Measurements from ENCODE around the gene ADAMTS10. TPM values are rescaled to one million over a fixed set of nuclear protein-coding genes. Genes with fewer than 3 reads are reported as not detected.

Gene ADAMTS10
- total RNA-seq, 2 experiments from 2014 or later = not detected

GRCh38 chr19:8611391-8611876, 919 bp upstream of the ADAMTS10 start:
- ChIA-PET POLR2A (no interaction called here), CTCF (ENCODE audit: unreplicated experiment) (no interaction called here)
- no peak overlapping the region for H3K4me3 ChIP-seq (ENCODE audit: low read depth, low read length, poor library complexity, severe bottlenecking)
- no peak overlapping the region for H3K27ac ChIP-seq (ENCODE audit: low read depth, low read length, poor library complexity, severe bottlenecking)
- no peaks in the 10 kb centered on the region for H3K4me1 ChIP-seq (ENCODE audit: insufficient read depth, low read length, poor library complexity, severe bottlenecking)
- TF ChIP-seq CTCF (conservative IDR thresholded peaks at IDR 0.05; ENCODE audit: low read length) (no peak), EZH2phosphoT487 (IDR thresholded peaks at IDR 0.05; ENCODE audit: borderline replicate concordance, low read depth, low read length) (no peak)
- intact Hi-C loops (cut with micrococcal nuclease; ENCODE audit: unreplicated experiment) = no loop called here
- no peaks in the 10 kb centered on the region for H4K20me1 ChIP-seq (ENCODE audit: insufficient read depth, low read length)
- no peaks in the 10 kb centered on the region for H3K9me2 ChIP-seq (ENCODE audit: insufficient read depth, low read length)
- H3K9me3 ChIP-seq (ENCODE audit: low read length) = no peaks in the 10 kb centered on the region
- H3K36me3 ChIP-seq (ENCODE audit: insufficient read depth, low read length) = no peaks in the 10 kb centered on the region
- no TSS peak for BruUV-seq (replicated peaks)
- no peak overlapping the region for H3K4me2 ChIP-seq (ENCODE audit: low read length)
- no peak for DNase-seq (ENCODE audit: low spot score)
- no peak overlapping the region for H2AFZ ChIP-seq (ENCODE audit: low read length)
- no peaks in the 10 kb centered on the region for H3K79me2 ChIP-seq (ENCODE audit: insufficient read depth, low read depth, low read length)

GRCh38 chr19:8610936-8611300, 403 bp upstream of the ADAMTS10 start:
- H2AFZ ChIP-seq (ENCODE audit: low read length) = no peak overlapping the region
- no peak overlapping the region for H3K4me3 ChIP-seq (ENCODE audit: low read depth, low read length, poor library complexity, severe bottlenecking)
- ChIA-PET POLR2A (no interaction called here), CTCF (ENCODE audit: unreplicated experiment) (no interaction called here)
- no peaks in the 10 kb centered on the region for H3K9me2 ChIP-seq (ENCODE audit: insufficient read depth, low read length)
- DNase-seq (ENCODE audit: low spot score) = no peak
- no peak for TF ChIP-seq CTCF (conservative IDR thresholded peaks at IDR 0.05; ENCODE audit: low read length)
- no peak for TF ChIP-seq EZH2phosphoT487 (IDR thresholded peaks at IDR 0.05; ENCODE audit: borderline replicate concordance, low read depth, low read length)
- no TSS peak for BruUV-seq (replicated peaks)
- no peaks in the 10 kb centered on the region for H3K36me3 ChIP-seq (ENCODE audit: insufficient read depth, low read length)
- intact Hi-C loops (cut with micrococcal nuclease; ENCODE audit: unreplicated experiment) = no loop called here
- H3K4me2 ChIP-seq (ENCODE audit: low read length) = no peak overlapping the region
- no peak overlapping the region for H3K27ac ChIP-seq (ENCODE audit: low read depth, low read length, poor library complexity, severe bottlenecking)
- no peaks in the 10 kb centered on the region for H3K4me1 ChIP-seq (ENCODE audit: insufficient read depth, low read length, poor library complexity, severe bottlenecking)
- H3K79me2 ChIP-seq (ENCODE audit: insufficient read depth, low read depth, low read length) = no peaks in the 10 kb centered on the region
- no peaks in the 10 kb centered on the region for H4K20me1 ChIP-seq (ENCODE audit: insufficient read depth, low read length)
- H3K9me3 ChIP-seq (ENCODE audit: low read length) = no peaks in the 10 kb centered on the region

GRCh38 chr19:8609279-8610040, 1.1 kb downstream of the ADAMTS10 start:
- intact Hi-C loops (cut with micrococcal nuclease; ENCODE audit: unreplicated experiment) = no loop called here
- Histone ChIP-seq H3K4me1 (ENCODE audit: insufficient read depth, low read length, poor library complexity, severe bottlenecking) (no peaks in the 10 kb centered on the region), H3K27ac (ENCODE audit: low read depth, low read length, poor library complexity, severe bottlenecking) (no peak overlapping the region), H4K20me1 (ENCODE audit: insufficient read depth, low read length) (no peaks in the 10 kb centered on the region), H2AFZ (ENCODE audit: low read length) (no peak overlapping the region), H3K4me2 (ENCODE audit: low read length) (no peak overlapping the region), H3K9me3 (ENCODE audit: low read length) (no peaks in the 10 kb centered on the region), H3K4me3 (ENCODE audit: low read depth, low read length, poor library complexity, severe bottlenecking) (no peak overlapping the region), H3K79me2 (ENCODE audit: insufficient read depth, low read depth, low read length) (no peaks in the 10 kb centered on the region), H3K9me2 (ENCODE audit: insufficient read depth, low read length) (no peaks in the 10 kb centered on the region), H3K36me3 (ENCODE audit: insufficient read depth, low read length) (no peaks in the 10 kb centered on the region)
- POLR2A ChIA-PET = no interaction called here
- no peak for TF ChIP-seq EZH2phosphoT487 (IDR thresholded peaks at IDR 0.05; ENCODE audit: borderline replicate concordance, low read depth, low read length)
- TF ChIP-seq CTCF (conservative IDR thresholded peaks at IDR 0.05; ENCODE audit: low read length) = no peak
- CTCF ChIA-PET (ENCODE audit: unreplicated experiment) = no interaction called here
- DNase-seq (ENCODE audit: low spot score) = no peak
- no TSS peak for BruUV-seq (replicated peaks)

All from OCI-LY7 (cell line).